ENCODE data around the gene SLC33A1. TPM values are rescaled to one million over a fixed set of nuclear protein-coding genes. Genes with fewer than 3 reads are reported as not detected.
A peak's percentile ranks its signal among the peaks of the same experiment; 100 is the strongest.

The SLC33A1 gene
- total and polyA plus RNA-seq, 10 of the 15 experiments (the other 5 are each of a cell fraction or from before 2014, with no cell fraction given), result 6.4 to 25.2 (median 19.8) TPM

DNA sequence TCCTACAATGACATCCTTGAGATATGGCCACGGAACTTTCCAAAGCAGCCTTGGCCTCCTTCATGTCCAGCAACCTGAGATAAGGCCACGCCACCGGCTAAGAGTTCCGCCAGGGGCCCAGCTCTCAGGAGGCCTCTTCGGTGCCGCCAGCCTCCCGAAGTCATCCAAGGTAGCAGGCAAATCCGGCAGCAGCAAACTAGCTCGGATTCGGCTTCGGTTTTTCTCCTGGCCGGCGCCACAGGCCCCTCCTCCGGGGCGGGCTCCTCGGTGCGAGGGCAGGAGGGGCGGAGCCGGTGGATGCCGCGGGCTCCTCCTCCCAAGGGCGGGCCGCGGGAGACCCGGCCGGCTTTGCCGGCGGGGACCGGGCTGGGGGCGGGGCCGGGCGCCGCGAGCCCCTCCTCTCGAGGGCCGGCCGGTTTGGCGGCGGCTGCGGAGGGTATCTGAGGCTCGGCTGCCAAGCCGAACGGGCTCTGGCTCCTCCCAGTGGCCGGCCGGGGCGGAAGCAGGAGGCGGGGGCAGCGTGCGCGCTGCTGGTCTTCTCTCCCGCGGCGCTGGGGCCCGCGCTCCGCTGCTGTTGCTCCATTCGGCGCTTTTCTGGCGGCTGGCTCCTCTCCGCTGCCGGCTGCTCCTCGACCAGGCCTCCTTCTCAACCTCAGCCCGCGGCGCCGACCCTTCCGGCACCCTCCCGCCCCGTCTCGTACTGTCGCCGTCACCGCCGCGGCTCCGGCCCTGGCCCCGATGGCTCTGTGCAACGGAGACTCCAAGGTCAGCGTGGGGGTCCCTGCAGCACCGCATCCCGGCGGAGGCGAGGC is 16.1 kb upstream of the SLC33A1 start, which contains the start of gene GMPS (continued):
- TF ChIP-seq, protein P1, sequence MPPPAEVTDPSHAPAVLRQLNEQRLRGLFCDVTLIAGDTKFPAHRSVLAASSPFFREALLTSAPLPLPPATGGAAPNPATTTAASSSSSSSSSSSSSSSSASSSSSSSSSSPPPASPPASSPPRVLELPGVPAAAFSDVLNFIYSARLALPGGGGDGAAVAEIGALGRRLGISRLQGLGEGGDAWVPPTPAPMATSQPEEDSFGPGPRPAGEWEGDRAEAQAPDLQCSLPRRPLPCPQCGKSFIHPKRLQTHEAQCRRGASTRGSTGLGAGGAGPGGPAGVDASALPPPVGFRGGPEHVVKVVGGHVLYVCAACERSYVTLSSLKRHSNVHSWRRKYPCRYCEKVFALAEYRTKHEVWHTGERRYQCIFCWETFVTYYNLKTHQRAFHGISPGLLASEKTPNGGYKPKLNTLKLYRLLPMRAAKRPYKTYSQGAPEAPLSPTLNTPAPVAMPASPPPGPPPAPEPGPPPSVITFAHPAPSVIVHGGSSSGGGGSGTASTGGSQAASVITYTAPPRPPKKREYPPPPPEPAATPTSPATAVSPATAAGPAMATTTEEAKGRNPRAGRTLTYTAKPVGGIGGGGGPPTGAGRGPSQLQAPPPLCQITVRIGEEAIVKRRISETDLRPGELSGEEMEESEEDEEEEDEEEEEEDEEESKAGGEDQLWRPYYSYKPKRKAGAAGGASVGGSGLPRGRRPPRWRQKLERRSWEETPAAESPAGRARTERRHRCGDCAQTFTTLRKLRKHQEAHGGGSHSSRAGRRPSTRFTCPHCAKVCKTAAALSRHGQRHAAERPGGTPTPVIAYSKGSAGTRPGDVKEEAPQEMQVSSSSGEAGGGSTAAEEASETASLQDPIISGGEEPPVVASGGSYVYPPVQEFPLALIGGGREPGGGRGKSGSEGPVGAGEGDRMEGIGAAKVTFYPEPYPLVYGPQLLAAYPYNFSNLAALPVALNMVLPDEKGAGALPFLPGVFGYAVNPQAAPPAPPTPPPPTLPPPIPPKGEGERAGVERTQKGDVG (CRISPR knock-in tag; IDR thresholded peaks at IDR 0.05), result no peak
- no peak for TF ChIP-seq MTA3 (IDR thresholded peaks at IDR 0.05; ENCODE audit: borderline replicate concordance, low read length)
- TF ChIP-seq, protein P2, sequence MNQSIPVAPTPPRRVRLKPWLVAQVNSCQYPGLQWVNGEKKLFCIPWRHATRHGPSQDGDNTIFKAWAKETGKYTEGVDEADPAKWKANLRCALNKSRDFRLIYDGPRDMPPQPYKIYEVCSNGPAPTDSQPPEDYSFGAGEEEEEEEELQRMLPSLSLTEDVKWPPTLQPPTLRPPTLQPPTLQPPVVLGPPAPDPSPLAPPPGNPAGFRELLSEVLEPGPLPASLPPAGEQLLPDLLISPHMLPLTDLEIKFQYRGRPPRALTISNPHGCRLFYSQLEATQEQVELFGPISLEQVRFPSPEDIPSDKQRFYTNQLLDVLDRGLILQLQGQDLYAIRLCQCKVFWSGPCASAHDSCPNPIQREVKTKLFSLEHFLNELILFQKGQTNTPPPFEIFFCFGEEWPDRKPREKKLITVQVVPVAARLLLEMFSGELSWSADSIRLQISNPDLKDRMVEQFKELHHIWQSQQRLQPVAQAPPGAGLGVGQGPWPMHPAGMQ (IDR thresholded peaks at IDR 0.05; ENCODE audit: borderline replicate concordance), result no peak
- no peak for TF ChIP-seq IRF4 (IDR thresholded peaks at IDR 0.05; ENCODE audit: low read depth, low read length)
- no peak for TF ChIP-seq NR2C2 (IDR thresholded peaks at IDR 0.05; ENCODE audit: borderline replicate concordance, control insufficient read depth, insufficient read length, low read depth)
- TF ChIP-seq PAX8 (IDR thresholded peaks at IDR 0.05), result no peak
- TF ChIP-seq KAT2A (conservative IDR thresholded peaks at IDR 0.05; ENCODE audit: control insufficient read depth, low read depth, low read length), result no peak
- TF ChIP-seq SUPT20H (IDR thresholded peaks at IDR 0.05; ENCODE audit: borderline replicate concordance, control insufficient read depth, low read depth, low read length), result no peak
- TF ChIP-seq SMAD1 (IDR thresholded peaks at IDR 0.05; ENCODE audit: low read depth, partially characterized antibody), result no peak
- TF ChIP-seq IKZF2 (IDR thresholded peaks at IDR 0.05), result no peak
- TF ChIP-seq, protein P3, sequence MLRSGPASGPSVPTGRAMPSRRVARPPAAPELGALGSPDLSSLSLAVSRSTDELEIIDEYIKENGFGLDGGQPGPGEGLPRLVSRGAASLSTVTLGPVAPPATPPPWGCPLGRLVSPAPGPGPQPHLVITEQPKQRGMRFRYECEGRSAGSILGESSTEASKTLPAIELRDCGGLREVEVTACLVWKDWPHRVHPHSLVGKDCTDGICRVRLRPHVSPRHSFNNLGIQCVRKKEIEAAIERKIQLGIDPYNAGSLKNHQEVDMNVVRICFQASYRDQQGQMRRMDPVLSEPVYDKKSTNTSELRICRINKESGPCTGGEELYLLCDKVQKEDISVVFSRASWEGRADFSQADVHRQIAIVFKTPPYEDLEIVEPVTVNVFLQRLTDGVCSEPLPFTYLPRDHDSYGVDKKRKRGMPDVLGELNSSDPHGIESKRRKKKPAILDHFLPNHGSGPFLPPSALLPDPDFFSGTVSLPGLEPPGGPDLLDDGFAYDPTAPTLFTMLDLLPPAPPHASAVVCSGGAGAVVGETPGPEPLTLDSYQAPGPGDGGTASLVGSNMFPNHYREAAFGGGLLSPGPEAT (IDR thresholded peaks at IDR 0.05; ENCODE audit: low read depth), result no peak
- TF ChIP-seq CEBPZ (IDR thresholded peaks at IDR 0.05; ENCODE audit: low read depth, low read length), result no peak
- TF ChIP-seq SMAD5 (IDR thresholded peaks at IDR 0.05; ENCODE audit: low read depth), result peak; percentile 46; the same call in 1 of the 2 replicates
- TF ChIP-seq BCL11A (IDR thresholded peaks at IDR 0.05; ENCODE audit: low read depth, low read length), result no peak
- TF ChIP-seq MYC (IDR thresholded peaks at IDR 0.05; ENCODE audit: insufficient read depth, insufficient read length, insufficient replicate concordance, low read length, severe bottlenecking), result peak; percentile 8
- TF ChIP-seq GABPA (IDR thresholded peaks at IDR 0.05; ENCODE audit: low read depth), result no peak
- TF ChIP-seq NKRF (conservative IDR thresholded peaks at IDR 0.05), result peak; percentile 59
- no peak for TF ChIP-seq HDAC2 (IDR thresholded peaks at IDR 0.05)

Data from GM12878 (cell line).